HepG2 (cell line): Measurements from ENCODE around the gene SERPINA6. TPM values are rescaled to one million over a fixed set of nuclear protein-coding genes. Genes with fewer than 3 reads are reported as not detected.
"Not testable (repeated sequence)": the region's sequence is repeated elsewhere in the genome, so short reads cannot be mapped to it uniquely, and the experiment has no call there.

Source experiments
- ARID4A ChIP-seq: sonication (generic); formaldehyde crosslinking; IDR thresholded peaks from 2 replicates; pipeline ENCODE4 v1.5.0; 2020; ENCODE audit warnings: mild to moderate bottlenecking, missing genetic modification reagents, borderline replicate concordance
- CBX5 ChIP-seq: sonication (generic); formaldehyde crosslinking; IDR thresholded peaks from 2 replicates; pipeline ENCODE4 v1.4.0; 2020; ENCODE audit warnings: missing genetic modification reagents, borderline replicate concordance
- KDM2A ChIP-seq: sonication (generic); formaldehyde crosslinking; IDR thresholded peaks from 2 replicates; pipeline ENCODE4 v1.4.0; 2020; ENCODE audit warnings: low read depth, missing genetic modification reagents, borderline replicate concordance
- KDM6A ChIP-seq: IDR thresholded peaks from 2 replicates; pipeline ENCODE4 v1.6.1; 2016; ENCODE audit warnings: low read depth
- KLF16 ChIP-seq, 2 experiments: sonication (generic) in 1 of 2; formaldehyde crosslinking in 1 of 2; IDR thresholded peaks; 2 replicates each; pipeline versions ENCODE4 v1.6.1 to v1.8.0; 2016 to 2023; ENCODE audit warnings: missing genetic modification reagents in 2 of 2, missing compliant biosample characterization in 1 of 2
- MLXIP ChIP-seq: sonication (generic); formaldehyde crosslinking; IDR thresholded peaks from 2 replicates; pipeline ENCODE4 v1.9.0; 2021; ENCODE audit warnings: missing genetic modification reagents, borderline replicate concordance
- NFYC ChIP-seq: IDR thresholded peaks from 2 replicates; pipeline ENCODE4 v1.6.1; 2016; ENCODE audit warnings: missing genetic modification reagents, missing compliant biosample characterization
- NONO ChIP-seq, 2 experiments: fragments of 450-650 bp in 1 of 2; sonication (generic) in 1 of 2; formaldehyde crosslinking in 1 of 2; IDR thresholded peaks in 1 of 2; conservative IDR thresholded peaks in 1 of 2; 2 replicates each; pipeline versions ENCODE4 v1.6.1 to v1.8.0; 2017 to 2022; ENCODE audit warnings: mild to moderate bottlenecking in 1 of 2, missing genetic modification reagents in 1 of 2, moderate library complexity in 1 of 2
- SIX4 ChIP-seq: sonication (generic); formaldehyde crosslinking; IDR thresholded peaks from 2 replicates; pipeline ENCODE4 v1.4.0; 2020; ENCODE audit warnings: missing genetic modification reagents
- TAF1 ChIP-seq: sonication (generic); formaldehyde crosslinking; IDR thresholded peaks from 2 replicates; pipeline ENCODE4 v1.4.0; 2020; ENCODE audit warnings: missing genetic modification reagents
- THAP11 ChIP-seq: IDR thresholded peaks from 2 replicates; pipeline ENCODE4 v1.6.1; 2016; ENCODE audit warnings: missing biosample characterization, missing genetic modification reagents
- USF2 ChIP-seq, 2 experiments: sonication (generic) in 1 of 2; formaldehyde crosslinking in 1 of 2; IDR thresholded peaks; 2 replicates each; pipeline versions ENCODE4 v1.5.1 to v1.6.1; 2011 to 2020; ENCODE audit warnings: borderline replicate concordance in 1 of 2, low read depth in 1 of 2, low read length in 1 of 2, mild to moderate bottlenecking in 1 of 2, missing genetic modification reagents in 1 of 2, moderate library complexity in 1 of 2
- ZNF143 ChIP-seq: sonication (generic); formaldehyde crosslinking; IDR thresholded peaks from 2 replicates; pipeline ENCODE4 v1.4.0; 2020; ENCODE audit warnings: missing genetic modification reagents
- ZNF431 ChIP-seq: sonication (generic); formaldehyde crosslinking; IDR thresholded peaks from 2 replicates; pipeline ENCODE4 v1.9.0; 2022; ENCODE audit warnings: missing genetic modification reagents, low read depth, mild to moderate bottlenecking, borderline replicate concordance
- ZNF503 ChIP-seq: sonication (generic); formaldehyde crosslinking; IDR thresholded peaks from 2 replicates; pipeline ENCODE4 v1.4.0; 2020; ENCODE audit warnings: missing genetic modification reagents
- ZNF746 ChIP-seq: sonication (generic); formaldehyde crosslinking; IDR thresholded peaks from 2 replicates; pipeline ENCODE4 v1.8.0; 2022; ENCODE audit warnings: mild to moderate bottlenecking, missing genetic modification reagents
- polyA plus RNA-seq, 8 experiments: library from polyadenylated mRNA; depleted of rRNA in 3 of 8; stranded (reverse) in 7 of 8; unstranded in 1 of 8; fragments of >200 nt; fragmentation: Illumina TruSeq in 4 of 8; extraction: Trizol in 4 of 8; gene quantifications; 2 replicates each; pipeline versions ENCODE4 v1.2.1 to v1.2.3, GENCODE V29; 2011 to 2016; ENCODE audit warnings: low read depth in 4 of 8, missing spikeins in 1 of 8, mixed read lengths in 1 of 8; ENCODE audit not compliant: insufficient read depth in 1 of 8
- total RNA-seq, 5 experiments: library from RNA; depleted of rRNA; stranded (reverse); fragments of >200 nt; fragmentation: Illumina TruSeq; extraction: Trizol; gene quantifications; 2 replicates each; pipeline ENCODE4 v1.2.3, GENCODE V29; 2016; ENCODE audit warnings: low read depth in 1 of 5

The SERPINA6 gene
- total and polyA plus RNA-seq, 2 of the 13 experiments (the other 11 are each of a cell fraction or from before 2014, with no cell fraction given), result 260 to 333 TPM

- peak; percentile 86; the same call in 1 of the 2 replicates for TF ChIP-seq MLXIP
- peak; percentile 85; the same call in 1 of the 2 replicates for TF ChIP-seq CBX5 (CRISPR knock-in tag)
- TF ChIP-seq KLF16 (CRISPR knock-in tag; IDR thresholded peaks at IDR 0.05), result peak in 1 of 2 experiments; percentile 79; a peak in 1 of 4 replicates
- TF ChIP-seq KDM2A (CRISPR knock-in tag), result peak; percentile 56; the same call in 1 of the 2 replicates
- TF ChIP-seq ZNF143 (CRISPR knock-in tag), result peak; percentile 65
- TF ChIP-seq NFYC (CRISPR knock-in tag), result 0 out of 2 replicates have a peak, but pooled peaks have one; percentile 24
- TF ChIP-seq USF2 (IDR thresholded peaks at IDR 0.05; ENCODE audit: low read depth, low read length), result peak; percentile 94
- peak; percentile 92; the same call in 1 of the 2 replicates for TF ChIP-seq USF2 (CRISPR knock-in tag; IDR thresholded peaks at IDR 0.05; ENCODE audit: borderline replicate concordance)
- TF ChIP-seq NONO (IDR thresholded peaks at IDR 0.05), result not testable (repeated sequence)
- TF ChIP-seq NONO (CRISPR knock-in tag; conservative IDR thresholded peaks at IDR 0.05), result peak; percentile 73
- peak; percentile 34; the same call in 1 of the 2 replicates for TF ChIP-seq SIX4 (CRISPR knock-in tag)
- peak; percentile 68; the same call in 1 of the 2 replicates for TF ChIP-seq TAF1
- 0 out of 2 replicates have a peak, but pooled peaks have one; percentile 28 for TF ChIP-seq ZNF746 (CRISPR knock-in tag)
- TF ChIP-seq KDM6A (CRISPR knock-in tag), result peak; percentile 63; the same call in 1 of the 2 replicates
- TF ChIP-seq ZNF503 (CRISPR knock-in tag), result peak; percentile 63; the same call in 1 of the 2 replicates
- peak; percentile 62; the same call in 1 of the 2 replicates for TF ChIP-seq ARID4A
- TF ChIP-seq ZNF431 (CRISPR knock-in tag), result peak; percentile 91
- peak; percentile 74 for TF ChIP-seq THAP11 (CRISPR knock-in tag)
Observed at GRCh38 chr14:94276898-94277561, 46.1 kb downstream of the SERPINA6 start (continued).
